Measurements from ENCODE around the gene IL1RAPL1.
"Not testable (repeated sequence)": the region's sequence is repeated elsewhere in the genome, so short reads cannot be mapped to it uniquely, and the experiment has no call there.

IL1RAPL1 gene

DNA sequence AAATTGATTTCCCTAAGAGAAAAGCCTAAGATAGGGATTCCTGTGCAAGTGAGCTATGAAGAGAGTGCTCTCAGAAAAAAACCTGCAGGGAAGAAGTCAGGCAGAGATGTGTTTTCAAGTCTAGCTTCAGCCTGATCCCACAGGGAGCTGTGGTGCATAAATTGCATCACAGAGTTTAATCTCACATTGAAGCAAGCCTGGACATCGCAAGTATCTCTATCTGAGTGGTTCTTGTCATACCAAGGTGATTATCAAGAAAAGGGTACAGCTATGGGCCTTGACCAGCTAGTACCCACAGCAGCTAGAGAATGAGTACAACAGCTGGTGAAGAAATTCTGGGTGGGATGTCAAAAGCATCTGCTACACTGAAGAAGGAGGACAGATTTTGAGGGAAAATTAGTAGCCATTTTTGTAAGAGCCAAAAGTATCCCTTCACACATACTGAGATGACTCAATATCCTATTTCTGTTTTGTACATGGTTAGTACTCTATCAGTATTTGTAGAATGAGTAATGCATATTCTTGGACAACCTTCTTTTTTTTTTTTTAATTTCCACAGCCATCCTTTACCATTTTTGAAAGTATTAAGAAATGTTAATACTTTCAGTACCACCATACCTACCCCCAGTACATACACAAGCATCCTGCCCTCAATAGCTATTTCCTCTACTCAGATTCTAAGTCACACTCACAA lies 708.9 kb downstream of the IL1RAPL1 start:
- DNase-seq = no peak

- DNase-seq = no peak
Observed at GRCh38 chrX:29297171-29297800, 710.0 kb downstream of the IL1RAPL1 start.

DNA sequence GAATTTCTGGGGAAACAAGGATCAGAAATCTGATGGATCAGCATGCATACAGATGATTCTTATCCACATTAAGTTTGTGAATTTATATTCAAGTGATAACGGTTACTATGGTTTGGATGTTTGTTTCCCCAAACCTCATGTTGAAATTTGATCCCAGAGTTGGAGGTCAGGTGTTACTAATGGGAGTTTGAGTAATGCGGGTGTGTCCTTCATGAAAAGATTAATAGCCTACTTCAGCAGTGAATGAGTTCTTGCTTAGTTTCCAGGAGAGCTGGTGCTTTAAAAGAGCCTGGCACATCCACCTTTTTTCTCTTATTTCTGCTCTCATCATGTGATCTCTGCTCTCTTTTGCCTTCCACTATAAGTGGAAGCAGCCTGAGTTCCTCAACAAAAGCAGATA lies 712.4 kb downstream of the IL1RAPL1 start:
- DNase-seq = no peak

DNA sequence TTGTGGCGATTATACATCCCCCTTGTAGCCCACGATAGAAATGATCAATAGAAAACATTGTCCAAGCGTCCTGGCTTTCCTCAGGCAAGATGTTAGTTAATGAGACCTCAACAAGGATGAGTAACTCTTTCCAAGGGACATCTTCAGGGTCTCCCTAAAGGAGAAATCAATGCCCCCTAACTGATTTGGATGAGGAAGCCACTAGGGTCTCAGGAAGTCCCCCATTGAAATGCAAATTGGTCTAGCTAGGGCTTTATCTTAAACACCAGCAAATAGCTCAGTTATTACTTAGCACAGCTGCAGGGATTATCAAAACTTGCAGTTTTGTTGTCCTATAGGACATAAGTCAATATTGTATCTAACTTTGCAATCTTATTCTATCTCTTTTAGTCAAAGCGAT lies 721.5 kb downstream of the IL1RAPL1 start:
- no peak for DNase-seq

DNA sequence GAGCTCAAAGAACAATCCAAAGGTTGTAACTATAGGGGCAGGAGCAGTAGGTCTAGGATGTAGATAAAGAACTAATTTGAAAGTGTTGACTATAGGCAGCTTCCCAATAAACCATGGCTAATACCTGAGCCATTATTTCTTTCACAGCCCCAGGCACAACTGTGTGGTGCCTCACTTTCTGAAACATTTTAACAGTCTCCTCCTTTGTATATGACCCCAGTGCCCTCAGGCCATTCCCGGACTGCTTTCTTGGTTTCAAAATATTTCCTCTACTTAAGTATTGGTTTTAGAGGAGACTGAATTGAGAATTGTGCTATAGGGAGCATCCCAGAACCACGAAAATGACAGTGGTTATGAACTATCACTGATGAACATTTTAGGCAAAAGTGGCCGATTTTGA lies 728.7 kb downstream of the IL1RAPL1 start:
- DNase-seq = no peak

DNA sequence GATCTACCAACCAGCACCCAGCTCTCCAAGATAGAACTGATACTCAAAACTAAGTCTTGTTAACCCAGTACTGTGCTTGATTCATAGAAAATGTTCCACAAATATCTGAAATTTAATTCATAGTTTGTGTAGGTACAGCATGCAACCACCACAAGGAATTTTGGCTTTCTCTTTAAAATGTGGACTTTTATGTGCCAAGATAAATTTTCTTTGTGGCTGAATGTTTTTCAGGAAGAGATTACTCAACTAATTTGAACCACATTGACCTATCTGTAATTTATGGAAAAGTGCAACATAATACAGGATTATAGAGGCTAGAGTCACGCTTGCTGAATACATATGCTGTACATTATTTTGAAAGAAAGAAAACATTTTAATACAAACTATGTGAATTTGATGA lies 730.8 kb downstream of the IL1RAPL1 start:
- no peak for DNase-seq

- DNase-seq = not testable (repeated sequence)
Observed at GRCh38 chrX:29332429-29332828, 745.2 kb downstream of the IL1RAPL1 start.

DNA sequence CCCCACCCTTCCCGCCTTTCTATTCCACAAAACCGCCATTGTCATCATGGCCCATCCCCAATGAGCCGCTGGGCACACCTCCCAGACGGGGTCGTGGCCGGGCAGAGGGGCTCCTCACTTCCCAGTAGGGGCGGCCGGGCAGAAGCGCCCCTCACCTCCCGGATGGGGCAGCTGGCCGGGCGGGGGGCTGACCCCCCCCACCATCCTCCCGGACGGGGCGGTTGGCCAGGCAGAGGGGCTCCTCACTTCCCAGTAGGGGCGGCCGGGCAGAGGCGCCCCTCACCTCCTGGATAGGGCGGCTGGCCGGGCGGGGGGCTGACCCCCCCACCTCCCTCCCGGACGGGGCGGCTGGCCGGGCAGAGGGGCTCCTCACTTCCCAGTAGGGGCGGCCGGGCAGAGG lies 745.8 kb downstream of the IL1RAPL1 start:
- DNase-seq = not testable (repeated sequence)

- no peak for DNase-seq
Observed at GRCh38 chrX:29348288-29348687, 761.0 kb downstream of the IL1RAPL1 start.

- DNase-seq = no peak
Observed at GRCh38 chrX:29359276-29359675, 772.0 kb downstream of the IL1RAPL1 start.

GRCh38 chrX:29374765-29375164 lies 787.5 kb downstream of the IL1RAPL1 start:
- DNase-seq = not testable (repeated sequence)

DNA sequence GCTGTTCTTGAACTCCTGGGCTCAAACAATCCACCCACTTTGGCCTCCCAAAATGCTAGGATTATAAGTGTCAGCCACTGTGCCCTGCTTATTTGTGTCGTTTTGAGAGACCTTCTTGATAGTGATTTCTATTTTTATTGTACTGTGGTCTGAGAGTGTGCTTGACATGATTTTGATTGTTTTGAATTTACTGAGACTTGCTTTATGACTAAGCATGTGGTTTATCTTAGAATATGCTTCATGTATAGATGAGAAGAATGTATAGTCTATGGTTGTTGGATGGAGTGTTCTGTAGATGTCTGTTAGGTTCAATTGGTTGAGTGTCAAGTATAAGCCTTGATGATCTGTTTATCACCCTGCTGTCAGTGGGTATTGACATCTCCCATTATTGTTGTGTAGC lies 789.3 kb downstream of the IL1RAPL1 start:
- no peak for DNase-seq

GRCh38 chrX:29382811-29383210 lies 795.6 kb downstream of the IL1RAPL1 start:
- no peak for DNase-seq

DNA sequence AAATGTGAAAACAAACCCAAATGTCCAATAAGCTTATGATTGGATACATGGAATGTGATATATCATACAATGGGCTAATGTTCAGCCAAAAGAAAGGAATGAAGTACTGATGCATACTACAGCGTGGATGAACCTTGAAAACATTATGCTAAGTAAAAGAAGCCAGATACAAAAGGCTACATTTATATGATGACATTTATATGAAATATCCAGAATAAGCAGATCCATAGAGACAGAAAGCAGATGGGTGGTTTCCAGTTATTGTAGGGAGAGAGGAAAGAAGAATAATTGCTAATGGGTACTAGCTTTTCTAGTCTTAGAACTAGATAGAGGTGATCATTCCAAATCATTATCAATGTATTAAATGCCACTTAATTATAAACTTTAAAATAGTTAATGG lies 801.3 kb downstream of the IL1RAPL1 start:
- no peak for DNase-seq

DNA sequence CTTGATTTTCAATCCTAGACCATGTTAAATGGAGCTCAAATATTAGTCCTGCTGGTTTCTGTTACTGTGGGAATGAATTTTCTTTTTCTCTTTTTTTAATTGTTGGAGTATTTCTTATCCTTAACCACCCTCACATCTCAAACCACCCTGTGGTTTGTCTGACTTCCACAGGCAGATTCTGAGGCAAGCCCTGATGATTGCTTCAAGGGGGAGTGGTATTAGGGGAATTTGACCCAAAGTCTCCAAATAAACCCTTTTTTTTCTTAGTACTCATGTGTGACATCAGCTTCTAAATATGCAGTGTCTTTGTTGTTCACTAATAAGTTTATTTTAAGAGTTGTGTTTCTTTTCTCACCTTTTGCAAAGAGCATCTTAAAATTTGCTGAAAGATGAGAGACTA lies 810.3 kb downstream of the IL1RAPL1 start:
- no peak for DNase-seq

GRCh38 chrX:29407357-29407756 lies 820.1 kb downstream of the IL1RAPL1 start:
- DNase-seq = no peak

DNA sequence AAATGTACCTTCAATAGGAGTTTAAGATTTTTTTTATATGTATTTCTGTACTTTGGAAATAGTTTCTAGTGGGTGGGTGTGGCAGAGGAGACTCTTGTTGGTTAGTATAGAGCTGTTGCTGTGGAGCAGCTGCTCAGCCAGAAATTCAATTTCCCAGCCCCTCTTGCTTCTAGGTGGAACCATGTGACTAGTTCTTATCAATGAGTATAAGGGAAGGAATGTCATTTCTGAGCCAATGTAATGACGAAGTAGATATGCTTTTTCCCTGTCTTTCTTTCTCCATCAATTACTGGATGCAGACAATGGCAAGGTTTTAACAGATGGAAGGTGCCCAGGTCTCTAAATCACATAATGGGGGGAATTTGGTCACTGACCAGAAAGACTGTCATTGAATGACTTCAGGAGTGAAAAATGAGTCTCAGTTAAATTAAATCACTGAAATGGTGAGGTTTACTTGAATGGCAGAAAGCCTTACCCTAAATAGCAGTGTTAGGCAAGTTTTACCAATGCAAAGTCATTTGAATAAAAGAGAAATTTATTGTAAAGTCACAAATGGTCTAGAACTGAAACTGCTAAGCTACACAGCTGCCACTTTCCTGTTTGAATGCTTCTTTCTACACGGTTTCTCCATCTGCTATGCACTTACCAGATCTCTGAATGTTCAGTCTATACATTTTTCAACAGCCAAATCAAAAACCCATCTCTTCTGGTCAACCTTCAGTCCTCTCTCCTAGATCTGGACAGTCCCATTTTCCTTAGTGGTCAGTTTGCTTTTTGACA lies 832.7 kb downstream of the IL1RAPL1 start:
- DNase-seq = no peak

- DNase-seq = no peak
Observed at GRCh38 chrX:29422034-29422433, 834.8 kb downstream of the IL1RAPL1 start.

GRCh38 chrX:29431895-29432294 lies 844.6 kb downstream of the IL1RAPL1 start:
- DNase-seq = no peak

DNA sequence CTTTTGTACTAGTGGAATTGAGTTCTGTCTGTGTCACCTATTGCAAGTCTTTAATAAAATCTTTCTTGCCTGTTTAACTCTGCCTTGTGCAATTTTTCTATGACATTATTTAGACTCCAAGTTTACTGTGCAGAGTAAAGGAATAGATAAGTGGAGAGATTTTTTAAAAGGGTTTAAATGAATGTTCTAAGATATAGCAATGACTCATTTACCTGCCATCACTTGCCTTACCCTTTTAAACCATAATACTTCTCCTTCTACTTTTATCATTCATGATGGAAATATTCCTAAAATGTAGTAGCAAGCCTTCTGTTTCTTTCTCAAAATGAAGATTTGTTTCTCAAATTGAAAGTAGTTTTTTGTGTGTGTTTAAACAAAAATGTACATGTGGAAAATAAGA lies 845.3 kb downstream of the IL1RAPL1 start:
- DNase-seq = no peak

DNA sequence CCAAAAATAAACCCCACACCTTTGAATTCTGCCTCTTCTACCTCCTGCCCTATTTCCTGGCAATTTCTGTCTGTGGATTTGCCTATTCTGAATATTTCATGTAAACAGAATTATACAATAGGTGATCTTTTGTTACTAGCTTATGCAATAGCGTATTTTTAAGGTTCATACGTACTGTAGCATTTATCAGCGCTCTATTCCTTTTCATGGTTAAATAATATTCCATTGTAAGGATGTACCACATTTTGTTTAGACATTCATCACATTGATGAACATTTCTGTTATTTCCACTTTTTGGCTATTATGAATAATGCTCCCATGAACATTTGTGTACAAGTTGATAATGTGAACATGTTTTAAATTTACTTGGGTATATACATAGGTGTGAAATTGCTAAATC lies 847.7 kb downstream of the IL1RAPL1 start:
- no peak for DNase-seq

DNA sequence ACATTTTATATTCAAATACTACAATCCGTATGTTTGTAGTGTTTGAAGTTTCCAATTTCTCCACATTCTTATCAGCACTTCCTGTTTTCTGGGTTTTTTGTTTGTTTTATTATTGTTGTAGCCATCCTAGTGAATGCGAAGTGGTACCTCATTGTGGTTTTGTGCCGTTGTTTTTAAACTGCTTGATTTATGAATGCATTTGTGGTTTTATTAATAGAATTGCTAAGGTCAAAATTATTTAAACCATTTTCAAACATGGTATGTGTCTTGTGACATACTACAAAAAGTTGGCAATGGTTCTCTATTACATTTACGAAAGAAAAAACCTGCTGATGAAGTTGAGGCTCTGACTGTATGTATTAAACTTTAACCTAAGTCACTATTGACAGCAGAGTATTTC lies 848.1 kb downstream of the IL1RAPL1 start:
- no peak for DNase-seq

DNA sequence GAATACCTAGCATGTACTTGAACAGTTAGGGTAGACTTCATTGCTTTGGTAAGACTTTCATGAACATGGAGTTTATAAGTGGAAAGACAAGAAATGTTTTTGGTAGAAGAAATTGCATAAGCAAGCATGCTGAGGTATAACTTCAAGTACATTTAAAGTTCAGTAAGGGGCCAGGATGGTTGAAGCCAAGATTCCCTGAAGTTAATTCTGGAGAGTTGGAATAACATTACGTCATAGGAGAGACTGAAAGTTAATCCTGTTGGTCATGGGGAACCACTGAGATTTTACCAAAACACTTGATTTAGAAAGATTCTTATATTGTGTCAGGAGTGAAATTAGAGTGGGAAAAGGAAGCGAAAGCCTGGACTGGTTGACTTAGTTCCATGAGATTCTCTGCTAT lies 860.6 kb downstream of the IL1RAPL1 start:
- DNase-seq = no peak

DNA sequence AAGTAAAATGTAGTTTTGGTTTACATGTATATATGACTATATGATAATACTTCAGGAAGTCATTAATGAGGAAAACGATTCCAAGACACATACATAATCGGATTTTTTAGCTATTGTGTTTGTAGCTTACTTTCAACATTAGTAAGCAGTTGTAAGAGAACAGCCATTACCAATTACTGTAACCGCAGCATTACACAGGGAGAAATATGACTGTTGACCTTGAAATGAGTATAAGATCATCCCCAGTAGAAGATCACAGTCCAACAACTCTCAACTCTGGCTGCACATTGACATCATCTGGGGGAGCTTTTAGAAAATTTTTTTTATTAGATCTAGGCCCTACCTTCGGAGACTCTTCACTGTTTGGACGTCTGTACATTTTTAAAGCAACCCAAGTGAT lies 866.1 kb downstream of the IL1RAPL1 start:
- DNase-seq = no peak

Measured in left hindlimb (tissue), 1 donor.